ENCODE data around the gene SLC12A5.

- TF ChIP-seq ZNF548 (tag by site-specific recombination; IDR thresholded peaks at IDR 0.05) (no peak), AEBP2 (tag by site-specific recombination; IDR thresholded peaks at IDR 0.05; ENCODE audit: borderline replicate concordance) (no peak)
- TF ChIP-seq, protein P1, sequence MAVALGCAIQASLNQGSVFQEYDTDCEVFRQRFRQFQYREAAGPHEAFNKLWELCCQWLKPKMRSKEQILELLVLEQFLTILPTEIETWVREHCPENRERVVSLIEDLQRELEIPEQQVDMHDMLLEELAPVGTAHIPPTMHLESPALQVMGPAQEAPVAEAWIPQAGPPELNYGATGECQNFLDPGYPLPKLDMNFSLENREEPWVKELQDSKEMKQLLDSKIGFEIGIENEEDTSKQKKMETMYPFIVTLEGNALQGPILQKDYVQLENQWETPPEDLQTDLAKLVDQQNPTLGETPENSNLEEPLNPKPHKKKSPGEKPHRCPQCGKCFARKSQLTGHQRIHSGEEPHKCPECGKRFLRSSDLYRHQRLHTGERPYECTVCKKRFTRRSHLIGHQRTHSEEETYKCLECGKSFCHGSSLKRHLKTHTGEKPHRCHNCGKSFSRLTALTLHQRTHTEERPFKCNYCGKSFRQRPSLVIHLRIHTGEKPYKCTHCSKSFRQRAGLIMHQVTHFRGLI (tag by site-specific recombination; IDR thresholded peaks at IDR 0.05), result no peak
These were observed 43.4 kb upstream of the SLC12A5 start for GRCh38 chr20:45985573-45985972.
